Nephron progenitor cell (in vitro differentiated cells): ENCODE results near the gene GTF3C1.

ENCODE experiments used
- DNase-seq: peaks from one replicate; pipeline ENCODE4 v3.0.0; 2021
- H3K27ac Mint-ChIP-seq: 2 replicates; pipeline ENCODE4 v1.8.0; 2021; ENCODE audit warnings: mild to moderate bottlenecking, moderate library complexity, mixed read lengths
- H3K27me3 Mint-ChIP-seq: 2 replicates; pipeline ENCODE4 v1.8.0; 2021; ENCODE audit warnings: mild to moderate bottlenecking, low read depth, mixed read lengths; ENCODE audit not compliant: poor library complexity
- H3K36me3 Mint-ChIP-seq: 2 replicates; pipeline ENCODE4 v1.8.0; 2021; ENCODE audit warnings: low read depth, mixed read lengths
- H3K4me1 Mint-ChIP-seq: 2 replicates; pipeline ENCODE4 v1.8.0; 2021; ENCODE audit warnings: mixed read lengths
- H3K4me3 Mint-ChIP-seq: 2 replicates; pipeline ENCODE4 v1.8.0; 2021; ENCODE audit warnings: mild to moderate bottlenecking, moderate library complexity, mixed read lengths
- H3K9me3 Mint-ChIP-seq: 2 replicates; pipeline ENCODE4 v1.8.0; 2021; ENCODE audit warnings: mild to moderate bottlenecking, moderate library complexity, mixed read lengths
- TF ChIP-seq, protein P1 (sequence below): fragments of 200-600 bp; sonication (generic); IDR thresholded peaks from 2 replicates; pipeline ENCODE4 v1.5.0; 2021; ENCODE audit warnings: antibody characterized with exemption

The GTF3C1 gene

GRCh38 chr16:27474921-27475320, 74.8 kb downstream of the GTF3C1 start:
- H3K4me3 Mint-ChIP-seq: no peak overlapping the region
- peak overlapping the region; percentile 64 for H3K27ac Mint-ChIP-seq
- TF ChIP-seq, protein P1, sequence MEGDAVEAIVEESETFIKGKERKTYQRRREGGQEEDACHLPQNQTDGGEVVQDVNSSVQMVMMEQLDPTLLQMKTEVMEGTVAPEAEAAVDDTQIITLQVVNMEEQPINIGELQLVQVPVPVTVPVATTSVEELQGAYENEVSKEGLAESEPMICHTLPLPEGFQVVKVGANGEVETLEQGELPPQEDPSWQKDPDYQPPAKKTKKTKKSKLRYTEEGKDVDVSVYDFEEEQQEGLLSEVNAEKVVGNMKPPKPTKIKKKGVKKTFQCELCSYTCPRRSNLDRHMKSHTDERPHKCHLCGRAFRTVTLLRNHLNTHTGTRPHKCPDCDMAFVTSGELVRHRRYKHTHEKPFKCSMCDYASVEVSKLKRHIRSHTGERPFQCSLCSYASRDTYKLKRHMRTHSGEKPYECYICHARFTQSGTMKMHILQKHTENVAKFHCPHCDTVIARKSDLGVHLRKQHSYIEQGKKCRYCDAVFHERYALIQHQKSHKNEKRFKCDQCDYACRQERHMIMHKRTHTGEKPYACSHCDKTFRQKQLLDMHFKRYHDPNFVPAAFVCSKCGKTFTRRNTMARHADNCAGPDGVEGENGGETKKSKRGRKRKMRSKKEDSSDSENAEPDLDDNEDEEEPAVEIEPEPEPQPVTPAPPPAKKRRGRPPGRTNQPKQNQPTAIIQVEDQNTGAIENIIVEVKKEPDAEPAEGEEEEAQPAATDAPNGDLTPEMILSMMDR: no peak
- no peaks in the 10 kb centered on the region for H3K9me3 Mint-ChIP-seq
- H3K36me3 Mint-ChIP-seq: peaks cover 85% of the 10 kb centered on the region
- DNase-seq: no peak
- no peaks in the 10 kb centered on the region for H3K27me3 Mint-ChIP-seq
- H3K4me1 Mint-ChIP-seq: peaks cover 39% of the 10 kb centered on the region

DNA sequence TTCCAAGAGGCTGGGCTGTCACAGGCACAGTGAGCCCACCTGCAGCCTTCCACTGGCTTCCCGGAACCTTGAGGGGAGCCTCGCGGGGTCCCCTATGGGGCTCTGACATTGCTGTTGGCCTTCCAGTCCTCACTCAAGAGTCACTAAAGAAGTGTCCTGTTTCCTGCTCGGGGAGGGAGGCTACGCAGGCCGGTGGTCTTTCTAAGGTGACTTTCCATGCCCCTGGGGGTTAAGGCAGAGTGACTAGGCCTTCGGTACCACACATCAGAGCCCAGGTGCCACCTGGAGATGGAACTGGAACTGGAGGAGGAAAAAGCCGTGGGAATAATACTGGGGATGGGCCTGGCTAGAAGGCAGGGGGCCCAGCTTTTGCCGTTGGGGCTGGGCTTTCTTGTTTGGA, 75.7 kb downstream of the GTF3C1 start:
- peaks cover 44% of the 10 kb centered on the region for H3K4me1 Mint-ChIP-seq
- no peak overlapping the region for H3K27ac Mint-ChIP-seq
- TF ChIP-seq, protein P1: no peak
- H3K9me3 Mint-ChIP-seq: no peaks in the 10 kb centered on the region
- H3K36me3 Mint-ChIP-seq: peaks cover 90% of the 10 kb centered on the region
- no peak overlapping the region for H3K4me3 Mint-ChIP-seq
- H3K27me3 Mint-ChIP-seq: no peaks in the 10 kb centered on the region
- DNase-seq: no peak

- peaks cover 44% of the 10 kb centered on the region for H3K4me1 Mint-ChIP-seq
Observed at GRCh38 chr16:27473101-27473900, 76.4 kb downstream of the GTF3C1 start.

GRCh38 chr16:27472091-27473020, 77.4 kb downstream of the GTF3C1 start:
- Mint-ChIP-seq H3K27me3 (no peaks in the 10 kb centered on the region), H3K4me3 (peak overlapping the region; percentile 10), H3K9me3 (peaks cover 8% of the 10 kb centered on the region), H3K36me3 (peaks cover 91% of the 10 kb centered on the region), H3K4me1 (peaks cover 44% of the 10 kb centered on the region), H3K27ac (peak overlapping the region; percentile 30)
- DNase-seq: no peak
- TF ChIP-seq, protein P1: no peak

More at GRCh38 chr16:27473101-27473900, 76.4 kb downstream of the GTF3C1 start:
- Mint-ChIP-seq H3K27ac (peak overlapping the region; percentile 54), H3K36me3 (peaks cover 91% of the 10 kb centered on the region), H3K27me3 (no peaks in the 10 kb centered on the region), H3K4me3 (no peak overlapping the region), H3K9me3 (no peaks in the 10 kb centered on the region)
- TF ChIP-seq, protein P1: no peak
- DNase-seq: no peak

GRCh38 chr16:27471661-27472060, 78.1 kb downstream of the GTF3C1 start:
- H3K27me3 Mint-ChIP-seq: no peaks in the 10 kb centered on the region
- no peak for DNase-seq
- H3K36me3 Mint-ChIP-seq: peaks cover 91% of the 10 kb centered on the region
- H3K4me1 Mint-ChIP-seq: peaks cover 44% of the 10 kb centered on the region
- peaks cover 14% of the 10 kb centered on the region for H3K9me3 Mint-ChIP-seq
- TF ChIP-seq, protein P1: no peak
- H3K27ac Mint-ChIP-seq: peak overlapping the region; percentile 97
- no peak overlapping the region for H3K4me3 Mint-ChIP-seq
